Loucy (cell line): ENCODE measurements around the gene FKBP9.

Experiments used
- H2AFZ ChIP-seq: fragments of 200-600 bp; sonication (generic); 2 replicates; pipeline ENCODE4 v1.6.0; 2016; ENCODE audit warnings: antibody characterized with exemption, mild to moderate bottlenecking, low read length, moderate library complexity
- H3F3A ChIP-seq: fragments of 200-600 bp; 2 replicates; pipeline ENCODE4 v1.6.0; 2016; ENCODE audit warnings: antibody characterized with exemption, low read depth, mild to moderate bottlenecking
- H3K27me3 ChIP-seq: fragments of 200-600 bp; sonication (generic); 2 replicates; pipeline ENCODE4 v1.6.1; 2014; ENCODE audit warnings: low read length, mild to moderate bottlenecking; ENCODE audit not compliant: insufficient read depth, poor library complexity, severe bottlenecking
- H3K36me3 ChIP-seq: fragments of 200-600 bp; sonication (generic); 2 replicates; pipeline ENCODE4 v1.6.1; 2016; ENCODE audit warnings: low read length; ENCODE audit not compliant: insufficient read depth
- H3K4me1 ChIP-seq: fragments of 200-600 bp; sonication (generic); 2 replicates; pipeline ENCODE4 v1.5.1; 2014; ENCODE audit warnings: low read length, mild to moderate bottlenecking; ENCODE audit not compliant: insufficient read depth, poor library complexity, severe bottlenecking
- H3K4me2 ChIP-seq: fragments of 200-600 bp; sonication (generic); 2 replicates; pipeline ENCODE4 v1.6.0; 2014; ENCODE audit warnings: antibody characterized with exemption, low read length, low read depth, mild to moderate bottlenecking; ENCODE audit not compliant: poor library complexity, severe bottlenecking
- H3K4me3 ChIP-seq: fragments of 200-600 bp; sonication (generic); 2 replicates; pipeline ENCODE4 v1.5.1; 2014; ENCODE audit warnings: low read length, mild to moderate bottlenecking, mixed read lengths; ENCODE audit not compliant: poor library complexity, severe bottlenecking
- H3K79me2 ChIP-seq: fragments of 200-600 bp; sonication (generic); 2 replicates; pipeline ENCODE4 v1.6.1; 2014; ENCODE audit warnings: low read length; ENCODE audit not compliant: insufficient read depth
- H3K9ac ChIP-seq: fragments of 200-600 bp; sonication (generic); 2 replicates; pipeline ENCODE4 v1.6.0; 2014; ENCODE audit warnings: mild to moderate bottlenecking, low read depth, low read length, moderate library complexity; ENCODE audit not compliant: poor library complexity, severe bottlenecking
- H3K9me2 ChIP-seq: fragments of 200-600 bp; sonication (generic); replicated peaks from 2 replicates; pipeline ENCODE4 v1.6.1; 2016; ENCODE audit warnings: low read depth, low read length, mixed read lengths
- H3K9me3 ChIP-seq: fragments of 200-600 bp; sonication (generic); 2 replicates; pipeline ENCODE4 v1.6.1; 2014; ENCODE audit warnings: mild to moderate bottlenecking, antibody characterized with exemption, low read length, low read depth; ENCODE audit not compliant: insufficient read depth
- H4K20me1 ChIP-seq: fragments of 200-600 bp; sonication (generic); 2 replicates; pipeline ENCODE4 v1.6.0; 2014; ENCODE audit warnings: antibody characterized with exemption, low read length, mild to moderate bottlenecking; ENCODE audit not compliant: insufficient read depth, poor library complexity, severe bottlenecking
- EZH2phosphoT487 ChIP-seq: fragments of 200-600 bp; IDR thresholded peaks from 2 replicates; pipeline ENCODE4 v1.6.1; 2018; ENCODE audit warnings: antibody characterized with exemption, mild to moderate bottlenecking, moderate library complexity, borderline replicate concordance
- TF ChIP-seq, protein P1 (sequence below): fragments of 200-600 bp; sonication (generic); conservative IDR thresholded peaks from 2 replicates; pipeline ENCODE4 v1.5.1; 2014; ENCODE audit warnings: mild to moderate bottlenecking, antibody characterized with exemption, low read length

Gene FKBP9

DNA sequence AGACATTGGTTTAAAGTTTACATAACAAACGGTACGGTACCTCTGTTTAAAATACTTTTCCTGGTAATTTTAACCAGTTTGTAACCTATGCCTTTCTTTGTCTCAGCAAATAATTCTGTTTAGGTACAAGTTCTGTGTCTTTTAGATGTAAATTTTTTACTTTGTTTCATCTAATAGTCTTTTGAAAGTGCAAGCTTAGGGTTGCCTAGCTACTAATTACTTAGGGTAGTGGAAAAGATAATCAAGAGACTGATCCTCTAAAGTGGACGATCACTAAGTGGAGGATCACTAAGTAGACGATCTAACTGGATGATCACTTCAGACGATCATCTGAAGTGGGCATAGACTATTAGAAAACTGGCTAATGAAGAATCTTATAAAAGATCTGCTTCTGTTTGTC lies 16.1 kb upstream of the FKBP9 start:
- H3K79me2 ChIP-seq = no peaks in the 10 kb centered on the region
- no peaks in the 10 kb centered on the region for H4K20me1 ChIP-seq
- no peaks in the 10 kb centered on the region for H3K27me3 ChIP-seq
- no peak overlapping the region for H2AFZ ChIP-seq
- no peaks in the 10 kb centered on the region for H3K36me3 ChIP-seq
- no peak overlapping the region for H3K9ac ChIP-seq
- H3K4me2 ChIP-seq = no peak overlapping the region
- H3F3A ChIP-seq = no peaks in the 10 kb centered on the region
- no peaks in the 10 kb centered on the region for H3K4me1 ChIP-seq
- no peaks in the 10 kb centered on the region for H3K9me2 ChIP-seq
- TF ChIP-seq EZH2phosphoT487 = no peak
- TF ChIP-seq, protein P1, sequence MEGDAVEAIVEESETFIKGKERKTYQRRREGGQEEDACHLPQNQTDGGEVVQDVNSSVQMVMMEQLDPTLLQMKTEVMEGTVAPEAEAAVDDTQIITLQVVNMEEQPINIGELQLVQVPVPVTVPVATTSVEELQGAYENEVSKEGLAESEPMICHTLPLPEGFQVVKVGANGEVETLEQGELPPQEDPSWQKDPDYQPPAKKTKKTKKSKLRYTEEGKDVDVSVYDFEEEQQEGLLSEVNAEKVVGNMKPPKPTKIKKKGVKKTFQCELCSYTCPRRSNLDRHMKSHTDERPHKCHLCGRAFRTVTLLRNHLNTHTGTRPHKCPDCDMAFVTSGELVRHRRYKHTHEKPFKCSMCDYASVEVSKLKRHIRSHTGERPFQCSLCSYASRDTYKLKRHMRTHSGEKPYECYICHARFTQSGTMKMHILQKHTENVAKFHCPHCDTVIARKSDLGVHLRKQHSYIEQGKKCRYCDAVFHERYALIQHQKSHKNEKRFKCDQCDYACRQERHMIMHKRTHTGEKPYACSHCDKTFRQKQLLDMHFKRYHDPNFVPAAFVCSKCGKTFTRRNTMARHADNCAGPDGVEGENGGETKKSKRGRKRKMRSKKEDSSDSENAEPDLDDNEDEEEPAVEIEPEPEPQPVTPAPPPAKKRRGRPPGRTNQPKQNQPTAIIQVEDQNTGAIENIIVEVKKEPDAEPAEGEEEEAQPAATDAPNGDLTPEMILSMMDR = no peak
- H3K9me3 ChIP-seq = no peaks in the 10 kb centered on the region
- no peak overlapping the region for H3K4me3 ChIP-seq

DNA sequence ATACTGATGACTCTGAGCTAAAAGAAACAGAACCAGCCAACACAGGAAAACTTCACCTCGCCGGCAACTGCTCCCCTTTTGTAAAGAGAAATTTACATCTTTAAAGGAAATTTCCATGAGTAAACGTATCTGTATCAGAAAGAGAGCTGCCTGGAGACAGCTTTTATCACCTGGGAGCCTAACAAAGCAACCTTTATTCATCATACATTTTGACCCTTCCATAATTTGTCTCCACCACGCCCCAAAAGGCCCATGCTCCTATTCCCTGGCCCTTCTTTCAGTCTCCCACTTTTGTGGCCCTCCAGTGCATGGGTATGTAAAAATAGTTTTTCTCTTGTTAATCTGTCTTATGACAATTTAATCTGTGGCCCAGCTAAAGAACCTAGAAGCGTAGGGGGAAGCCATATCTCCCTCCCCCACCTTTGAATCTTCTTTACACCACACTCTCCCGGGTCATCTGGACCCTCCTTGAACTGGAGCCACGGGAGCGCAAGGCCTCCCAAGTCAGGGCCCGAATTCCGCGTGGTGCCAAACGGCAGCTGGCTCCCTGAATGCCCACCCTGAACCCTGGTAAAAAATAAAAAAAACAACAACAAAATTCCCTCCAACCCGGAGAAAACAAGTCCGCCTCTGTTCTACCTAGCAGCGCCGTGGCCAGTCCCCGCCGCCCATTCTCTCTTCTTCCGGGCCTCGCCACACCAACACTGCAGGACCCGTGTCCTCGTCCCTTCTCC lies 15.4 kb upstream of the FKBP9 start:
- Histone ChIP-seq H3K9ac (no peak overlapping the region), H3F3A (no peaks in the 10 kb centered on the region), H3K4me2 (peak overlapping the region; percentile 73), H3K9me2 (no peaks in the 10 kb centered on the region), H3K4me3 (peak overlapping the region; percentile 66), H3K79me2 (no peaks in the 10 kb centered on the region), H3K4me1 (no peaks in the 10 kb centered on the region), H3K36me3 (no peaks in the 10 kb centered on the region), H4K20me1 (no peaks in the 10 kb centered on the region), H3K27me3 (no peaks in the 10 kb centered on the region), H2AFZ (0 out of 2 replicates have a peak overlapping the region, but pooled peaks have one; percentile 90), H3K9me3 (no peaks in the 10 kb centered on the region)
- no peak for TF ChIP-seq EZH2phosphoT487
- TF ChIP-seq, protein P1 = no peak

DNA sequence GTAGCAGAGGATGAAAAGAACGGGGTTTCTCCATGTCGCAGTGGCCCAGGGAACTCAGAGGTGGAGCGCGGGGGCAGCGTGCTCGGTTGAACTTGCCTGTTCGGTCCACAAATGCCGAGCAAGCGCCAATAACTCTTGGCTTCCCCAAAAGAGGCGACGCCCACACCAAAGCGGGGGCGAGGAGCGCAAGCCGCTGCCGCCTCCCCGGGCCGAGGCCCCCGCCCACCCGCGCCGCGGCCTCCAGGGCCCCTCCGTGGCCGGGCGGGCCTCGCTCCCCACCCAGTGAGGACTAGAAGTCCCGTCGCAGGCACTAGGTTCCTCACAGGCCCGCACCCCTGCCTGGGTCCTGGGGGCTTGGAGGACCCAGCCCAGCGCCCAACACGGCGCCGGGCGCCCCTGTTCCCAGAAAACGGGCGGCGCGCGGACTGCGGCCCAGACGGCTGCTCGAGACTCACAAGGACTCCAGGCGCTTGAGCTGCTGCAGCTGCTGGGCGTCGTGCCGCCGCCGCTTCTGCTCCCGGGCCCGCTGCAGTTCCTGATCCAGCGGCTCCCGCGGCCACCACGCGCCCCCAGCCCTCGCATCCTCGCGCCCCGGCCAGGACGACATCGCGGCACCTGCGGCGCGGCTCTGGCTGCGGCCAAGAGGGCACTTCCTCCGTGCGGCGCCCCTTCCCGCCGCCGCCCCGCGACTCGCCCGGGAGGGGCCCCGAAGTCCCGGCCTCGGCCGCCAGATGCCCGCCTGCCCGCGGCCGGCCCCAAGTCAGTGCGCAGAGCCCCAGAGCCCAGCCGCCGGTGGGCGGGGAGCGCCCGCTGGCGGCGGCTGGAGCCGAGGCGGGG lies 14.6 kb upstream of the FKBP9 start:
- Histone ChIP-seq H3K4me3 (peak overlapping the region; percentile 66), H3K79me2 (no peaks in the 10 kb centered on the region), H3K27me3 (no peaks in the 10 kb centered on the region), H3K9ac (peak overlapping the region; percentile 27), H4K20me1 (no peaks in the 10 kb centered on the region), H3K36me3 (no peaks in the 10 kb centered on the region), H3K4me1 (no peaks in the 10 kb centered on the region), H3F3A (no peaks in the 10 kb centered on the region), H3K4me2 (peak overlapping the region; percentile 73), H2AFZ (peak overlapping the region; percentile 90), H3K9me2 (no peaks in the 10 kb centered on the region), H3K9me3 (peaks cover 3% of the 10 kb centered on the region; the same call in 1 of the 2 replicates)
- TF ChIP-seq EZH2phosphoT487 = no peak
- TF ChIP-seq, protein P1 = peak; percentile 48
